Endothelial cell (in vitro differentiated cells): ENCODE data around the gene ARL16. TPM values are rescaled to one million over a fixed set of nuclear protein-coding genes. Genes with fewer than 3 reads are reported as not detected.

Experiments used
- DNase-seq: peaks from one replicate; pipeline ENCODE4 v3.0.0; 2021; ENCODE audit warnings: low spot score
- H3K27ac Mint-ChIP-seq: one replicate; pipeline ENCODE4 v1.8.0; 2021; ENCODE audit warnings: mixed read lengths, inconsistent platforms; ENCODE audit not compliant: unreplicated experiment
- H3K27me3 Mint-ChIP-seq: one replicate; pipeline ENCODE4 v1.8.0; 2021; ENCODE audit warnings: mild to moderate bottlenecking, moderate library complexity, mixed read lengths, inconsistent platforms; ENCODE audit not compliant: unreplicated experiment
- H3K36me3 Mint-ChIP-seq: one replicate; pipeline ENCODE4 v1.8.0; 2021; ENCODE audit warnings: mild to moderate bottlenecking, low read depth, mixed read lengths, inconsistent platforms; ENCODE audit not compliant: unreplicated experiment
- H3K4me1 Mint-ChIP-seq: one replicate; pipeline ENCODE4 v1.8.0; 2021; ENCODE audit warnings: mild to moderate bottlenecking, mixed read lengths, inconsistent platforms; ENCODE audit not compliant: unreplicated experiment
- H3K4me3 Mint-ChIP-seq: one replicate; pipeline ENCODE4 v1.8.0; 2021; ENCODE audit warnings: mild to moderate bottlenecking, mixed read lengths, inconsistent platforms; ENCODE audit not compliant: unreplicated experiment
- H3K9me3 Mint-ChIP-seq: one replicate; pipeline ENCODE4 v1.8.0; 2021; ENCODE audit warnings: mixed read lengths, inconsistent platforms; ENCODE audit not compliant: unreplicated experiment
- total RNA-seq: library from RNA; stranded (reverse); fragmentation: NEBNext Ultra II Directional; extraction: Animal tissue kit (Norgen Biotek cat#: 25700); gene quantifications from one replicate; pipeline ENCODE4 v1.2.1, GENCODE V29; 2021; ENCODE audit not compliant: unreplicated experiment
- TF ChIP-seq, protein P1 (sequence below): fragments of 200-600 bp; sonication (generic); IDR thresholded peaks from one replicate; pipeline ENCODE4 v1.5.0; 2021; ENCODE audit warnings: antibody characterized with exemption; ENCODE audit not compliant: unreplicated experiment

The ARL16 gene
- total RNA-seq, 1 donor from 2014 or later = 54.0 TPM

DNA sequence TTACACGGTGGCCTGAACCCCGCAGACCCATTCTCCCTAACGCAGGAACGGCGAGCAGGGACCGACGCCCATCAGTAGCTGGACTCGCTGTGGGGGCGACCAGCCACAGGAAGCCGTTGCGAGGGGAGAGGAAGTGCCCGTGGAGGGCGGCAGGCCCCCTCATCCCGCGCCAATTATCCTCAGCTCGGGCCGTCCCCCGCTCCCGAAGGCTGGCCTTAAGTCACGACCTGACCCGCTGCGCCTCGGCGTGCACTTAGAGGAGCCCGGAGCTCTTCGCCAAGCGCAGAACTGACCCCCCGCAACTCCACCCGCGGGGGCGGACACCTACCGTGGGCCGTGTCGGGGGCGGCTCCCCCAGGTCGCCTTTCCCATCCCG, 401 bp downstream of the ARL16 start:
- DNase-seq = no peak
- no peaks in the 10 kb centered on the region for H3K9me3 Mint-ChIP-seq
- TF ChIP-seq, protein P1, sequence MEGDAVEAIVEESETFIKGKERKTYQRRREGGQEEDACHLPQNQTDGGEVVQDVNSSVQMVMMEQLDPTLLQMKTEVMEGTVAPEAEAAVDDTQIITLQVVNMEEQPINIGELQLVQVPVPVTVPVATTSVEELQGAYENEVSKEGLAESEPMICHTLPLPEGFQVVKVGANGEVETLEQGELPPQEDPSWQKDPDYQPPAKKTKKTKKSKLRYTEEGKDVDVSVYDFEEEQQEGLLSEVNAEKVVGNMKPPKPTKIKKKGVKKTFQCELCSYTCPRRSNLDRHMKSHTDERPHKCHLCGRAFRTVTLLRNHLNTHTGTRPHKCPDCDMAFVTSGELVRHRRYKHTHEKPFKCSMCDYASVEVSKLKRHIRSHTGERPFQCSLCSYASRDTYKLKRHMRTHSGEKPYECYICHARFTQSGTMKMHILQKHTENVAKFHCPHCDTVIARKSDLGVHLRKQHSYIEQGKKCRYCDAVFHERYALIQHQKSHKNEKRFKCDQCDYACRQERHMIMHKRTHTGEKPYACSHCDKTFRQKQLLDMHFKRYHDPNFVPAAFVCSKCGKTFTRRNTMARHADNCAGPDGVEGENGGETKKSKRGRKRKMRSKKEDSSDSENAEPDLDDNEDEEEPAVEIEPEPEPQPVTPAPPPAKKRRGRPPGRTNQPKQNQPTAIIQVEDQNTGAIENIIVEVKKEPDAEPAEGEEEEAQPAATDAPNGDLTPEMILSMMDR = no peak
- peak overlapping the region; percentile 98 for H3K4me3 Mint-ChIP-seq
- peaks cover 21% of the 10 kb centered on the region for H3K4me1 Mint-ChIP-seq
- H3K27me3 Mint-ChIP-seq = peaks cover 10% of the 10 kb centered on the region
- peaks cover 19% of the 10 kb centered on the region for H3K36me3 Mint-ChIP-seq
- peak overlapping the region; percentile 94 for H3K27ac Mint-ChIP-seq

DNA sequence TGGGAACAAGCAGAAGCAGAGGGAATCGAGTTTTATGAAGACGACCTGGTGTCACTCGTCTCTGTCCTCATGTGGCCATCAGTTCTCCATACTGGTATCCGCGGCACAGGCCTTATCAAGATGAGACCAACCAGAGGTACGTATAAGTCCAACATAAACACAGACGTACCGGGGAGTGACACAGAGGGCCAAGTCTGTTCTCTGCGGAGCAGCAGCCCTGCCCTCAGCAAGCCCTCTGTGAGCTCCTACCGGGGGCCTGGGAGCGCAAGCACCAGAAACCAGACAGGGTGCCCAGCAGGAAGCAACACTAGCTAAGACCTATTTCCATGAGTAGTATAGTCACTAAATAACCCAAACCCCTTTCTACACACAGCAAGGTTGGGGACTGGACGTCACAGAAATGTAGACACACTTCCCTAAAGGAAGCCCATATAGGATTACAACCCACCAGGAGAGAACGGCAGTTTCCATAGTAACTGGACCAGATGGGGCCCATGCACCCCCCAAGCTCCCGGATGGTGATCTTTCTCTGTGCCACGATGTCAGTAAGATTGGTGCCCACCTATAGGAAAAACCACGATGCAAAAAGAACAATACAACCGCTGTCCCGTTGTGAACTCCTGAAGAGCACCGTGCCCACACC, 911 bp downstream of the ARL16 start:
- Mint-ChIP-seq H3K4me1 (peaks cover 21% of the 10 kb centered on the region), H3K27me3 (peaks cover 10% of the 10 kb centered on the region), H3K27ac (peak overlapping the region; percentile 94), H3K9me3 (no peaks in the 10 kb centered on the region), H3K4me3 (peak overlapping the region; percentile 98), H3K36me3 (peaks cover 19% of the 10 kb centered on the region)
- TF ChIP-seq, protein P1 = no peak
- no peak for DNase-seq

DNA sequence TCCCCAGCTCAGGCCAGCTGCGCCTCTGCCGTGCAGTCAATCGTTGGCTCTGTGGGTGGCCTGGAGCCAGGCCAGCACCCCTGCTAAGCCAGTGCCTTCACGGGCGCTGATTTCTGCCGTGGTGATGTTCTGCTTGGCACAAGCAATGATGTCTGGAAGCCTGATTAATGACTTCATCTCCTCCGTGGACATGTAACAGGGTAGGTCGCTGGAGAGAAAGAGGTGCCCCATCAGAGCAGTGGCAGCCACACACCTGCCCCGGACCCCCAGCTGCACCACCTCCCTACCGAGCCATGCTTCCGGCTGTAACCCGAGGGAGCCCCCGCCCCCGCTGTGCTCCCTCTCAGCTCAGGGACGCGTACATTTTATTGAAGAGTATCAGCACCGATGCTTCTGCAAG, 1.9 kb downstream of the ARL16 start:
- H3K4me3 Mint-ChIP-seq = peak overlapping the region; percentile 21
- peaks cover 3% of the 10 kb centered on the region for H3K27me3 Mint-ChIP-seq
- H3K4me1 Mint-ChIP-seq = peaks cover 21% of the 10 kb centered on the region
- peak overlapping the region; percentile 30 for H3K27ac Mint-ChIP-seq
- no peaks in the 10 kb centered on the region for H3K9me3 Mint-ChIP-seq
- TF ChIP-seq, protein P1 = no peak
- H3K36me3 Mint-ChIP-seq = peaks cover 11% of the 10 kb centered on the region
- no peak for DNase-seq

DNA sequence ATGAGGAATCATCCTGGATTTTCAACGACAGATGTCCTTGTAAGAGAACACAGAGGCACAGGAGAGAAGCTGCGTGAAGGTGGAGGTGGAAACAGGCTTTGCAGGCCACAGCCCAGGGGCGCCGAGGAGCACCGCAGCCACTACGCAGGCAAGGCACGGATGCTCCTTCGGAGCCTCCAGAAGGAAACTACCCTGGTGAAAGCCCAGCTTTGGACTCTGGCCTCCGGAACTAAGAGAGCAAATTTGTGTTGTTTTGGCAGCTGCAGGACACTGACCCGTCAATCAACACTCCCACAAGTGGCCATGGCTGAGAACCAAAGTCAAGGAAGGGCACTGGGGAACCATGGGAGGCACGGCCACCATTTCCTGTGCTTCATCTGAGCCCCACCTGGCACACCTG, 3.4 kb downstream of the ARL16 start:
- Mint-ChIP-seq H3K4me1 (peaks cover 18% of the 10 kb centered on the region), H3K27me3 (peaks cover 8% of the 10 kb centered on the region), H3K27ac (no peak overlapping the region), H3K36me3 (peaks cover 3% of the 10 kb centered on the region), H3K9me3 (no peaks in the 10 kb centered on the region), H3K4me3 (no peak overlapping the region)
- no peak for DNase-seq
- TF ChIP-seq, protein P1 = no peak

DNA sequence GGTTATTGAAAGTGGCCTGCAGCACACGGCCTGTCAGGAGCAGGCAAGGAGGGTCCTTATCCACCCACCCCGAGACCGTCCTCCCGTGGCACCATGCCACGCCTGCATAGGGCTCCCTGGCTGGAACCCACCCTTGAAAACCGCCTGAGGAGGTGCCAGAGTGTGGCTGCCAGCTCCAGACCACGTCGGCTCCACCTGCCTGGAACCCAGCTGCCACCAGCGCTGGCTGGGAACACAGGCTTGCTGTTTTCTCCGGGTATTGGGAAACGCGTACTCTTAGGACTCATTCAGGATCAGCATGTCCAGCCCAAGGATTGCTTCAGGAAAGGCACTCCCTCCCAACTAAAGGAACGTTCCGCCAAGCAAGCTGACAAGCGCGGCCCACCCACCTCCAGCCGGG, 6.7 kb downstream of the ARL16 start:
- no peak for DNase-seq
- H3K27ac Mint-ChIP-seq = no peak overlapping the region
- TF ChIP-seq, protein P1 = no peak
- H3K27me3 Mint-ChIP-seq = peaks cover 5% of the 10 kb centered on the region
- H3K4me3 Mint-ChIP-seq = no peak overlapping the region
- no peaks in the 10 kb centered on the region for H3K9me3 Mint-ChIP-seq
- H3K36me3 Mint-ChIP-seq = peaks cover 4% of the 10 kb centered on the region
- H3K4me1 Mint-ChIP-seq = no peaks in the 10 kb centered on the region
